Small intestine (tissue), 7 donors: ENCODE results near the gene METAP1D. TPM values are rescaled to one million over a fixed set of nuclear protein-coding genes. Genes with fewer than 3 reads are reported as not detected.
"Not testable (repeated sequence)": the region's sequence is repeated elsewhere in the genome, so short reads cannot be mapped to it uniquely, and the experiment has no call there.

Experiments
- DNase-seq, 2 donors: peaks; one replicate each; pipeline versions ENCODE4 v3.0.0 to v3.0.0-alpha.2; 2013
- FAIRE-seq: peaks from 2 replicates; lab custom pipeline; 2012; peaks lifted over from hg19 to GRCh38; lab: Jason Lieb, UNC
- H3K27ac ChIP-seq, 3 donors: one replicate each; pipeline ENCODE4 v1.5.1; 2013; ENCODE audit warnings: low read length in 2 of 3, mild to moderate bottlenecking in 2 of 3, control low read depth in 1 of 3, inconsistent platforms in 1 of 3, low read depth in 1 of 3, moderate library complexity in 1 of 3
- H3K27me3 ChIP-seq, 3 donors: one replicate each; pipeline ENCODE4 v1.6.1; 2013; ENCODE audit warnings: low read length in 3 of 3, inconsistent platforms in 1 of 3; ENCODE audit not compliant: control insufficient read depth in 3 of 3, insufficient read depth in 3 of 3
- H3K36me3 ChIP-seq, 3 donors: one replicate each; pipeline ENCODE4 v1.6.1; 2013; ENCODE audit warnings: low read length in 3 of 3, inconsistent platforms in 1 of 3, low read depth in 1 of 3, mild to moderate bottlenecking in 1 of 3, moderate library complexity in 1 of 3; ENCODE audit not compliant: control insufficient read depth in 3 of 3, insufficient read depth in 2 of 3
- H3K4me1 ChIP-seq, 3 donors: one replicate each; pipeline ENCODE4 v1.6.1; 2013; ENCODE audit warnings: low read length in 2 of 3, inconsistent platforms in 1 of 3, low read depth in 1 of 3, mild to moderate bottlenecking in 1 of 3, moderate library complexity in 1 of 3; ENCODE audit not compliant: control insufficient read depth in 3 of 3, insufficient read depth in 2 of 3
- H3K4me3 ChIP-seq, 3 donors: one replicate each; pipeline ENCODE4 v1.5.1; 2013; ENCODE audit warnings: low read length in 3 of 3, control low read depth in 1 of 3, inconsistent platforms in 1 of 3, low read depth in 1 of 3, mild to moderate bottlenecking in 1 of 3, moderate library complexity in 1 of 3
- H3K9me3 ChIP-seq, 2 donors: one replicate each; pipeline ENCODE4 v1.6.1; 2013; ENCODE audit warnings: low read depth in 1 of 2, low read length in 1 of 2; ENCODE audit not compliant: control insufficient read depth in 2 of 2, insufficient read depth in 1 of 2
- WGBS, 3 donors: extraction: QIAGEN DNeasy Blood & Tissue Kit; methylation state at CpG; one replicate each; pipeline ENCODE4 v1.1.7; 2013; 5-methylcytosine and 5-hydroxymethylcytosine counted together
- polyA plus RNA-seq, 4 donors: library from polyadenylated mRNA; stranded (reverse) in 3 of 4; unstranded in 1 of 4; fragments of 200-250 nt in 3 of 4; fragments of 120-200 nt in 1 of 4; gene quantifications; one replicate each; pipeline versions ENCODE4 v1.2.1 to v1.2.3, GENCODE V29; 2013
- donor health status: healthy with polysubstance abuse.
- donor health status: control.
- donor health status: control.
- donor health status: Bipolar disorder and iron deficiency.
- donor health status: healthy.

The METAP1D gene
- polyA plus RNA-seq, 4 donors = 0.45 to 8.4 (median 3.0) TPM

GRCh38 chr2:172060118-172060517 is 60.4 kb downstream of the METAP1D start:
- not testable (repeated sequence) for H3K4me1 ChIP-seq, H3K4me3 ChIP-seq, H3K27ac ChIP-seq, FAIRE-seq, DNase-seq, H3K9me3 ChIP-seq, H3K36me3 ChIP-seq, H3K27me3 ChIP-seq
- 92% methylated on average over 5 of the region's 5 CpGs for WGBS, 3 donors

GRCh38 chr2:172062402-172063004 is 62.8 kb downstream of the METAP1D start:
- H3K4me3 ChIP-seq = no peak overlapping the region
- no peaks in the 10 kb centered on the region for H3K9me3 ChIP-seq
- H3K27me3 ChIP-seq = no peaks in the 10 kb centered on the region
- WGBS, 3 donors = 76 to 92% (median 89%) methylated on average over 1 of the region's 1 CpG
- H3K27ac ChIP-seq = no peak overlapping the region
- H3K36me3 ChIP-seq = no peaks in the 10 kb centered on the region
- FAIRE-seq (no peak), DNase-seq (no peak)
- no peaks in the 10 kb centered on the region for H3K4me1 ChIP-seq

- no peak overlapping the region for H3K4me3 ChIP-seq
- 91 to 96% (median 95%) methylated on average over 9 of the region's 9 CpGs for WGBS, 3 donors
- H3K9me3 ChIP-seq = no peaks in the 10 kb centered on the region
- no peaks in the 10 kb centered on the region for H3K36me3 ChIP-seq
- no peaks in the 10 kb centered on the region for H3K4me1 ChIP-seq
- H3K27ac ChIP-seq = no peak overlapping the region
- H3K27me3 ChIP-seq = no peaks in the 10 kb centered on the region
- DNase-seq = no peak
- FAIRE-seq = no peak
Measured at GRCh38 chr2:172063446-172063845, 63.7 kb downstream of the METAP1D start.

- WGBS, 3 donors = 96% methylated on average over 4 of the region's 4 CpGs
- no peak overlapping the region for H3K4me3 ChIP-seq
Measured at GRCh38 chr2:172065111-172065510, 65.4 kb downstream of the METAP1D start.

GRCh38 chr2:172066394-172066886 is 66.7 kb downstream of the METAP1D start:
- H3K36me3 ChIP-seq = no peaks in the 10 kb centered on the region
- DNase-seq (no peak), FAIRE-seq (no peak)
- H3K9me3 ChIP-seq = no peaks in the 10 kb centered on the region
- H3K4me1 ChIP-seq = no peaks in the 10 kb centered on the region
- H3K27me3 ChIP-seq = no peaks in the 10 kb centered on the region
- H3K27ac ChIP-seq = no peak overlapping the region
- WGBS, 3 donors = 74 to 93% (median 89%) methylated on average over 4 of the region's 4 CpGs
- H3K4me3 ChIP-seq = no peak overlapping the region

More at GRCh38 chr2:172065111-172065510, 65.4 kb downstream of the METAP1D start:
- Histone ChIP-seq H3K27me3 (no peaks in the 10 kb centered on the region), H3K9me3 (no peaks in the 10 kb centered on the region), H3K4me1 (no peaks in the 10 kb centered on the region), H3K27ac (no peak overlapping the region), H3K36me3 (no peaks in the 10 kb centered on the region)
- FAIRE-seq = no peak
- DNase-seq = no peak

GRCh38 chr2:172067905-172068304 is 68.2 kb downstream of the METAP1D start:
- 93 to 99% (median 94%) methylated on average over 4 of the region's 4 CpGs for WGBS, 3 donors
- not testable (repeated sequence) for H3K4me3 ChIP-seq, H3K9me3 ChIP-seq, H3K36me3 ChIP-seq, H3K27ac ChIP-seq, H3K4me1 ChIP-seq, DNase-seq, H3K27me3 ChIP-seq, FAIRE-seq

- FAIRE-seq (no peak), DNase-seq (peak; percentile 16 to 67)
- Histone ChIP-seq H3K9me3 (no peaks in the 10 kb centered on the region), H3K27ac (no peak overlapping the region), H3K4me3 (no peak overlapping the region), H3K36me3 (no peaks in the 10 kb centered on the region), H3K4me1 (no peaks in the 10 kb centered on the region), H3K27me3 (peaks cover 0 to 4% (median 0%) of the 10 kb centered on the region in 3 donors)
- 52 to 81% (median 56%) methylated on average over 1 of the region's 1 CpG for WGBS, 3 donors
Measured at GRCh38 chr2:172070936-172071335, 71.2 kb downstream of the METAP1D start.

- H3K9me3 ChIP-seq = no peaks in the 10 kb centered on the region
- FAIRE-seq (no peak), DNase-seq (no peak)
- WGBS, 3 donors = 82 to 87% (median 83%) methylated on average over 3 of the region's 3 CpGs
- H3K4me3 ChIP-seq = no peak overlapping the region
- H3K27me3 ChIP-seq = peaks cover 0 to 4% (median 0%) of the 10 kb centered on the region in 3 donors
- no peaks in the 10 kb centered on the region for H3K4me1 ChIP-seq
- no peaks in the 10 kb centered on the region for H3K36me3 ChIP-seq
- no peak overlapping the region for H3K27ac ChIP-seq
Measured at GRCh38 chr2:172072303-172072702, 72.5 kb downstream of the METAP1D start.

- Histone ChIP-seq H3K27ac (no peak overlapping the region), H3K4me3 (no peak overlapping the region), H3K4me1 (no peaks in the 10 kb centered on the region), H3K27me3 (peaks cover 0 to 5% (median under 1%) of the 10 kb centered on the region in 3 donors), H3K36me3 (no peaks in the 10 kb centered on the region), H3K9me3 (no peaks in the 10 kb centered on the region)
- FAIRE-seq (no peak), DNase-seq (no peak)
- 83 to 96% (median 87%) methylated on average over 2 of the region's 2 CpGs for WGBS, 3 donors
Measured at GRCh38 chr2:172072706-172073105, 73.0 kb downstream of the METAP1D start.
